HepG2 (cell line): ENCODE measurements around the gene SASH3. TPM values are rescaled to one million over a fixed set of nuclear protein-coding genes. Genes with fewer than 3 reads are reported as not detected.

ENCODE experiments used
- GATAD1 ChIP-seq: IDR thresholded peaks from 2 replicates; pipeline ENCODE4 v1.6.1; 2016; ENCODE audit warnings: missing genetic modification reagents, missing compliant biosample characterization
- HNF4G ChIP-seq, 2 experiments: sonication (generic) in 1 of 2; formaldehyde crosslinking in 1 of 2; IDR thresholded peaks; 2 replicates each; pipeline versions ENCODE4 v1.4.0 to v1.6.1; 2011 to 2020; ENCODE audit warnings: borderline replicate concordance in 2 of 2, low read depth in 2 of 2, mild to moderate bottlenecking in 2 of 2, low read length in 1 of 2, missing genetic modification reagents in 1 of 2, moderate library complexity in 1 of 2
- LCORL ChIP-seq, 2 experiments: fragments of 450-650 bp in 1 of 2; sonication (generic) in 1 of 2; formaldehyde crosslinking in 1 of 2; IDR thresholded peaks; 2 replicates each; pipeline versions ENCODE4 v1.5.0 to v1.6.1; 2017 to 2020; ENCODE audit warnings: antibody characterized with exemption in 1 of 2, missing genetic modification reagents in 1 of 2
- MAZ ChIP-seq, 2 experiments: sonication (generic) in 1 of 2; formaldehyde crosslinking in 1 of 2; IDR thresholded peaks; 2 replicates each; pipeline versions ENCODE4 v1.5.0 to v1.6.1; 2012 to 2020; ENCODE audit warnings: low read depth in 2 of 2, mild to moderate bottlenecking in 2 of 2, borderline replicate concordance in 1 of 2, improper control_type of control experiment in 1 of 2, low read length in 1 of 2, missing genetic modification reagents in 1 of 2, moderate library complexity in 1 of 2
- NCOR1 ChIP-seq: fragments of 200-600 bp; sonication (generic); IDR thresholded peaks from 2 replicates; pipeline ENCODE4 v1.7.0; 2017; ENCODE audit warnings: antibody characterized with exemption, low read length, borderline replicate concordance
- RFX1 ChIP-seq: fragments of 450-650 bp; IDR thresholded peaks from 2 replicates; pipeline ENCODE4 v1.6.1; 2017
- SP5 ChIP-seq: IDR thresholded peaks from 2 replicates; pipeline ENCODE4 v1.6.1; 2016; ENCODE audit warnings: low read depth, borderline replicate concordance
- ZNF557 ChIP-seq: sonication (generic); formaldehyde crosslinking; IDR thresholded peaks from 2 replicates; pipeline ENCODE4 v1.4.0; 2020; ENCODE audit warnings: missing genetic modification reagents
- ZNF567 ChIP-seq: sonication (generic); formaldehyde crosslinking; IDR thresholded peaks from 2 replicates; pipeline ENCODE4 v1.8.1; 2023; ENCODE audit warnings: mild to moderate bottlenecking, missing genetic modification reagents, borderline replicate concordance
- ZNF761 ChIP-seq: sonication (generic); formaldehyde crosslinking; conservative IDR thresholded peaks from 2 replicates; pipeline ENCODE4 v1.4.0; 2020; ENCODE audit warnings: mild to moderate bottlenecking, missing genetic modification reagents
- polyA plus RNA-seq, 8 experiments: library from polyadenylated mRNA; depleted of rRNA in 3 of 8; stranded (reverse) in 7 of 8; unstranded in 1 of 8; fragments of >200 nt; fragmentation: Illumina TruSeq in 4 of 8; extraction: Trizol in 4 of 8; gene quantifications; 2 replicates each; pipeline versions ENCODE4 v1.2.1 to v1.2.3, GENCODE V29; 2011 to 2016; ENCODE audit warnings: low read depth in 4 of 8, missing spikeins in 1 of 8, mixed read lengths in 1 of 8; ENCODE audit not compliant: insufficient read depth in 1 of 8
- total RNA-seq, 5 experiments: library from RNA; depleted of rRNA; stranded (reverse); fragments of >200 nt; fragmentation: Illumina TruSeq; extraction: Trizol; gene quantifications; 2 replicates each; pipeline ENCODE4 v1.2.3, GENCODE V29; 2016; ENCODE audit warnings: low read depth in 1 of 5
- TF ChIP-seq, protein P1 (sequence below): sonication (generic); formaldehyde crosslinking; IDR thresholded peaks from 2 replicates; pipeline ENCODE4 v1.4.0; 2020; ENCODE audit warnings: mild to moderate bottlenecking, missing genetic modification reagents, borderline replicate concordance
- TF ChIP-seq, protein P2 (sequence below): sonication (generic); formaldehyde crosslinking; IDR thresholded peaks from 2 replicates; pipeline ENCODE4 v1.5.0; 2020; ENCODE audit warnings: mild to moderate bottlenecking, missing genetic modification reagents, borderline replicate concordance
- TF ChIP-seq, protein P3 (sequence below): sonication (generic); formaldehyde crosslinking; IDR thresholded peaks from 2 replicates; pipeline ENCODE4 v1.4.0; 2020; ENCODE audit warnings: missing genetic modification reagents
- TF ChIP-seq, protein P4 (sequence below): IDR thresholded peaks from 2 replicates; pipeline ENCODE4 v1.6.1; 2016; ENCODE audit warnings: mild to moderate bottlenecking, missing biosample characterization, missing genetic modification reagents
- TF ChIP-seq, protein P5 (sequence below): sonication (generic); formaldehyde crosslinking; conservative IDR thresholded peaks from 2 replicates; pipeline ENCODE4 v1.4.0; 2020; ENCODE audit warnings: mild to moderate bottlenecking, missing genetic modification reagents, moderate library complexity

Gene SASH3
- total and polyA plus RNA-seq, 2 of the 13 experiments (the other 11 are each of a cell fraction or from before 2014, with no cell fraction given), result 0.08 TPM; not detected in 1

DNA sequence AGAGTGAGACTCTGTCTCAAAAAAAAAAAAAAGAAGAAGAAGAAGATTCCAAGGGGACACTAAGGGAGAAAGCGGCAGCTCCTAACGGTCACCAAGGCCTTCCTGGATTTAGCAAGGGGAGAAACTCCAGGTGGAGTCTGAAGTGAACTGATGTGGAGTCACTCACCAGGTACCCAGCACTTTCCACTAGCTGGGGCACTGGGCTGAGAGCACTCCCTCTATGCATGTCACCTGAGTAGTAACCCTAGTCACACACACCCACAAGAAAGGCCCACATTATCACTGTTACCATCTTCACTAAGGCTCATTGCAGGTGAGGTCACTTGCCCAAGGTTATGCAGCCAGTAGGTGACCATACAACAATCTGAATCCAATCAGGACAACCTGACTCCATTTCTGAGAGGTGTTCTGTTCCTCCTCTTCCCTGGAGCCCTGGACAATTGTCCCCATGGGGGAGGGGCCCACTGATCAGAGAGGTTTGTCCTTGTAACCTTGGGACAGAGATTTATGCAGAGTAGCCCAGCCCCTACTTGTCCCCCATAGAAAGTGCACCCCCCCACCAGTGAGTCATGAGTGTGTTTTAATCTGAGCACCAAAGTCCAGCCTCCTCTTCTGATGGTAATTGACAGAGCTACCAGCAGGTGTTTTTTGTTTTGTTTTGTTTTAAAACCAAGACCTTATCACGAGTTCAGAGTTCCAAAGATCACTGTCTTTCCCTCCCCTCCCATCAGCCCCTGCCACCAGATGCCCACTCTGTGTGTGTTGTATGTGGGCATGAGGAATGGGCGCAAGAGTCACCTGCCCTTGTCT, 5.9 kb upstream of the SASH3 start (continued):
- TF ChIP-seq, protein P1, sequence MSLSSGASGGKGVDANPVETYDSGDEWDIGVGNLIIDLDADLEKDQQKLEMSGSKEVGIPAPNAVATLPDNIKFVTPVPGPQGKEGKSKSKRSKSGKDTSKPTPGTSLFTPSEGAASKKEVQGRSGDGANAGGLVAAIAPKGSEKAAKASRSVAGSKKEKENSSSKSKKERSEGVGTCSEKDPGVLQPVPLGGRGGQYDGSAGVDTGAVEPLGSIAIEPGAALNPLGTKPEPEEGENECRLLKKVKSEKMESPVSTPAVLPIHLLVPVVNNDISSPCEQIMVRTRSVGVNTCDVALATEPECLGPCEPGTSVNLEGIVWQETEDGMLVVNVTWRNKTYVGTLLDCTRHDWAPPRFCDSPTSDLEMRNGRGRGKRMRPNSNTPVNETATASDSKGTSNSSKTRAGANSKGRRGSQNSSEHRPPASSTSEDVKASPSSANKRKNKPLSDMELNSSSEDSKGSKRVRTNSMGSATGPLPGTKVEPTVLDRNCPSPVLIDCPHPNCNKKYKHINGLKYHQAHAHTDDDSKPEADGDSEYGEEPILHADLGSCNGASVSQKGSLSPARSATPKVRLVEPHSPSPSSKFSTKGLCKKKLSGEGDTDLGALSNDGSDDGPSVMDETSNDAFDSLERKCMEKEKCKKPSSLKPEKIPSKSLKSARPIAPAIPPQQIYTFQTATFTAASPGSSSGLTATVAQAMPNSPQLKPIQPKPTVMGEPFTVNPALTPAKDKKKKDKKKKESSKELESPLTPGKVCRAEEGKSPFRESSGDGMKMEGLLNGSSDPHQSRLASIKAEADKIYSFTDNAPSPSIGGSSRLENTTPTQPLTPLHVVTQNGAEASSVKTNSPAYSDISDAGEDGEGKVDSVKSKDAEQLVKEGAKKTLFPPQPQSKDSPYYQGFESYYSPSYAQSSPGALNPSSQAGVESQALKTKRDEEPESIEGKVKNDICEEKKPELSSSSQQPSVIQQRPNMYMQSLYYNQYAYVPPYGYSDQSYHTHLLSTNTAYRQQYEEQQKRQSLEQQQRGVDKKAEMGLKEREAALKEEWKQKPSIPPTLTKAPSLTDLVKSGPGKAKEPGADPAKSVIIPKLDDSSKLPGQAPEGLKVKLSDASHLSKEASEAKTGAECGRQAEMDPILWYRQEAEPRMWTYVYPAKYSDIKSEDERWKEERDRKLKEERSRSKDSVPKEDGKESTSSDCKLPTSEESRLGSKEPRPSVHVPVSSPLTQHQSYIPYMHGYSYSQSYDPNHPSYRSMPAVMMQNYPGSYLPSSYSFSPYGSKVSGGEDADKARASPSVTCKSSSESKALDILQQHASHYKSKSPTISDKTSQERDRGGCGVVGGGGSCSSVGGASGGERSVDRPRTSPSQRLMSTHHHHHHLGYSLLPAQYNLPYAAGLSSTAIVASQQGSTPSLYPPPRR (CRISPR knock-in tag), result no peak
- TF ChIP-seq LCORL (IDR thresholded peaks at IDR 0.05) (no peak), LCORL (CRISPR knock-in tag; IDR thresholded peaks at IDR 0.05) (peak; percentile 21; the same call in 1 of the 2 replicates), GATAD1 (CRISPR knock-in tag) (no peak), ZNF567 (CRISPR knock-in tag) (no peak), HNF4G (IDR thresholded peaks at IDR 0.05; ENCODE audit: borderline replicate concordance, low read depth, low read length) (peak; percentile 58; the same call in 1 of the 2 replicates), HNF4G (CRISPR knock-in tag; IDR thresholded peaks at IDR 0.05; ENCODE audit: borderline replicate concordance, low read depth) (no peak), NCOR1 (peak; percentile 74; the same call in 1 of the 2 replicates), SP5 (CRISPR knock-in tag) (0 out of 2 replicates have a peak, but pooled peaks have one; percentile 58), ZNF761 (no peak), ZNF557 (CRISPR knock-in tag) (no peak), MAZ (IDR thresholded peaks at IDR 0.05; ENCODE audit: borderline replicate concordance, low read depth, low read length) (0 out of 2 replicates have a peak, but pooled peaks have one; percentile 44), MAZ (CRISPR knock-in tag; IDR thresholded peaks at IDR 0.05; ENCODE audit: low read depth) (no peak), RFX1 (no peak)
- TF ChIP-seq, protein P2, sequence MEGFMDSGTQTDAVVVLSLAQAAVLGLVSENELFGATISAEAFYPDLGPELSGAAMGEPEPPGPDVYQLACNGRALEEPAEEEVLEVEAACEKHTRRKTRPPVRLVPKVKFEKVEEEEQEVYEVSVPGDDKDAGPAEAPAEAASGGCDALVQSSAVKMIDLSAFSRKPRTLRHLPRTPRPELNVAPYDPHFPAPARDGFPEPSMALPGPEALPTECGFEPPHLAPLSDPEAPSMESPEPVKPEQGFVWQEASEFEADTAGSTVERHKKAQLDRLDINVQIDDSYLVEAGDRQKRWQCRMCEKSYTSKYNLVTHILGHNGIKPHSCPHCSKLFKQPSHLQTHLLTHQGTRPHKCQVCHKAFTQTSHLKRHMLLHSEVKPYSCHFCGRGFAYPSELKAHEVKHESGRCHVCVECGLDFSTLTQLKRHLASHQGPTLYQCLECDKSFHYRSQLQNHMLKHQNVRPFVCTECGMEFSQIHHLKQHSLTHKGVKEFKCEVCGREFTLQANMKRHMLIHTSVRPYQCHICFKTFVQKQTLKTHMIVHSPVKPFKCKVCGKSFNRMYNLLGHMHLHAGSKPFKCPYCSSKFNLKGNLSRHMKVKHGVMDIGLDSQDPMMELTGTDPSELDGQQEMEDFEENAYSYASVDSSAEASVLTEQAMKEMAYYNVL (CRISPR knock-in tag), result no peak
- TF ChIP-seq, protein P3, sequence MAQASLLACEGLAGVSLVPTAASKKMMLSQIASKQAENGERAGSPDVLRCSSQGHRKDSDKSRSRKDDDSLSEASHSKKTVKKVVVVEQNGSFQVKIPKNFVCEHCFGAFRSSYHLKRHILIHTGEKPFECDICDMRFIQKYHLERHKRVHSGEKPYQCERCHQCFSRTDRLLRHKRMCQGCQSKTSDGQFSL, result peak; percentile 73; the same call in 1 of the 2 replicates
- TF ChIP-seq, protein P4, sequence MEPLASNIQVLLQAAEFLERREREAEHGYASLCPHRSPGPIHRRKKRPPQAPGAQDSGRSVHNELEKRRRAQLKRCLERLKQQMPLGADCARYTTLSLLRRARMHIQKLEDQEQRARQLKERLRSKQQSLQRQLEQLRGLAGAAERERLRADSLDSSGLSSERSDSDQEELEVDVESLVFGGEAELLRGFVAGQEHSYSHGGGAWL (CRISPR knock-in tag), result no peak
- TF ChIP-seq, protein P5, sequence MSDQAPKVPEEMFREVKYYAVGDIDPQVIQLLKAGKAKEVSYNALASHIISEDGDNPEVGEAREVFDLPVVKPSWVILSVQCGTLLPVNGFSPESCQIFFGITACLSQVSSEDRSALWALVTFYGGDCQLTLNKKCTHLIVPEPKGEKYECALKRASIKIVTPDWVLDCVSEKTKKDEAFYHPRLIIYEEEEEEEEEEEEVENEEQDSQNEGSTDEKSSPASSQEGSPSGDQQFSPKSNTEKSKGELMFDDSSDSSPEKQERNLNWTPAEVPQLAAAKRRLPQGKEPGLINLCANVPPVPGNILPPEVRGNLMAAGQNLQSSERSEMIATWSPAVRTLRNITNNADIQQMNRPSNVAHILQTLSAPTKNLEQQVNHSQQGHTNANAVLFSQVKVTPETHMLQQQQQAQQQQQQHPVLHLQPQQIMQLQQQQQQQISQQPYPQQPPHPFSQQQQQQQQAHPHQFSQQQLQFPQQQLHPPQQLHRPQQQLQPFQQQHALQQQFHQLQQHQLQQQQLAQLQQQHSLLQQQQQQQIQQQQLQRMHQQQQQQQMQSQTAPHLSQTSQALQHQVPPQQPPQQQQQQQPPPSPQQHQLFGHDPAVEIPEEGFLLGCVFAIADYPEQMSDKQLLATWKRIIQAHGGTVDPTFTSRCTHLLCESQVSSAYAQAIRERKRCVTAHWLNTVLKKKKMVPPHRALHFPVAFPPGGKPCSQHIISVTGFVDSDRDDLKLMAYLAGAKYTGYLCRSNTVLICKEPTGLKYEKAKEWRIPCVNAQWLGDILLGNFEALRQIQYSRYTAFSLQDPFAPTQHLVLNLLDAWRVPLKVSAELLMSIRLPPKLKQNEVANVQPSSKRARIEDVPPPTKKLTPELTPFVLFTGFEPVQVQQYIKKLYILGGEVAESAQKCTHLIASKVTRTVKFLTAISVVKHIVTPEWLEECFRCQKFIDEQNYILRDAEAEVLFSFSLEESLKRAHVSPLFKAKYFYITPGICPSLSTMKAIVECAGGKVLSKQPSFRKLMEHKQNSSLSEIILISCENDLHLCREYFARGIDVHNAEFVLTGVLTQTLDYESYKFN (CRISPR knock-in tag), result peak; percentile 83
